K562 (cell line): ENCODE data around the gene TTLL4. TPM values are rescaled to one million over a fixed set of nuclear protein-coding genes. Genes with fewer than 3 reads are reported as not detected.

ENCODE experiments used
- ATF7 ChIP-seq: fragments of 450-650 bp; IDR thresholded peaks from 2 replicates; pipeline ENCODE4 v1.7.1; 2014; ENCODE audit warnings: mild to moderate bottlenecking, moderate library complexity
- E2F6 ChIP-seq, 2 experiments: IDR thresholded peaks; 2 replicates each; pipeline ENCODE4 v1.6.1; 2011; ENCODE audit warnings: borderline replicate concordance in 1 of 2, control low read depth in 1 of 2, low read depth in 1 of 2, low read length in 1 of 2, mild to moderate bottlenecking in 1 of 2, mixed read lengths in 1 of 2, moderate library complexity in 1 of 2; ENCODE audit not compliant: insufficient read depth in 1 of 2, insufficient read length in 1 of 2, poor library complexity in 1 of 2, severe bottlenecking in 1 of 2; ENCODE audit errors: extremely low read depth in 1 of 2
- HNRNPL ChIP-seq: fragments of 200-400 bp; formaldehyde crosslinking; IDR thresholded peaks from 2 replicates; pipeline ENCODE4 v1.6.1; 2017; ENCODE audit warnings: low read depth, mild to moderate bottlenecking, low read length
- KAT2B ChIP-seq: IDR thresholded peaks from one replicate; pipeline ENCODE4 v1.6.1; 2012; ENCODE audit warnings: low read depth, mild to moderate bottlenecking, control low read depth, inconsistent platforms, low read length, moderate library complexity
- NONO ChIP-seq, 2 experiments: fragments of 200-400 bp in 1 of 2; fragments of 450-650 bp in 1 of 2; formaldehyde crosslinking in 1 of 2; IDR thresholded peaks; 2 replicates each; pipeline ENCODE4 v1.6.1; 2017; ENCODE audit warnings: low read depth in 2 of 2, mild to moderate bottlenecking in 2 of 2, moderate library complexity in 2 of 2, low read length in 1 of 2
- RBM22 ChIP-seq: fragments of 200-400 bp; formaldehyde crosslinking; IDR thresholded peaks from 2 replicates; pipeline ENCODE4 v1.6.1; 2018; ENCODE audit warnings: low read length, low read depth; ENCODE audit not compliant: poor library complexity, severe bottlenecking
- RFX1 ChIP-seq: fragments of 450-650 bp; IDR thresholded peaks from 2 replicates; pipeline ENCODE4 v1.6.1; 2016; ENCODE audit warnings: mild to moderate bottlenecking, moderate library complexity
- TEAD1 ChIP-seq, 2 experiments: fragments of 450-650 bp in 1 of 2; sonication (generic) in 1 of 2; formaldehyde crosslinking; IDR thresholded peaks; 2 replicates each; pipeline versions ENCODE4 v1.4.0 to v1.8.0; 2020 to 2022; ENCODE audit warnings: mild to moderate bottlenecking in 2 of 2, missing genetic modification reagents in 1 of 2
- THRB ChIP-seq: fragments of 450-650 bp; formaldehyde crosslinking; conservative IDR thresholded peaks from 2 replicates; pipeline ENCODE4 v1.4.0; 2022; ENCODE audit warnings: mild to moderate bottlenecking, missing genetic modification characterization
- U2AF1 ChIP-seq: fragments of 200-400 bp; formaldehyde crosslinking; optimal IDR thresholded peaks from 2 replicates; pipeline ENCODE3; 2017; ENCODE audit warnings: mild to moderate bottlenecking, low read depth, low read length, moderate library complexity
- ZFX ChIP-seq: sonication (generic); formaldehyde crosslinking; IDR thresholded peaks from 2 replicates; pipeline ENCODE4 v1.8.0; 2022; ENCODE audit warnings: mild to moderate bottlenecking, missing genetic modification reagents, moderate library complexity
- ZMIZ1 ChIP-seq, 2 experiments: fragments of 150-350 bp in 1 of 2; IDR thresholded peaks; 2 replicates each; pipeline ENCODE4 v1.6.1; 2012 to 2016; ENCODE audit warnings: low read depth in 2 of 2, low read length in 2 of 2, mild to moderate bottlenecking in 1 of 2, moderate library complexity in 1 of 2
- ZNF12 ChIP-seq: sonication (generic); formaldehyde crosslinking; IDR thresholded peaks from 2 replicates; pipeline ENCODE4 v1.4.0; 2020; ENCODE audit warnings: mild to moderate bottlenecking, missing genetic modification reagents
- ZNF41 ChIP-seq: fragments of 250-450 bp; sonication (Bioruptor Pico); conservative IDR thresholded peaks from 2 replicates; pipeline ENCODE4 v1.4.0; 2020; ENCODE audit warnings: mild to moderate bottlenecking
- ZNF740 ChIP-seq, 3 experiments: fragments of 200-800 bp in 1 of 3; sonication (Bioruptor generic) in 1 of 3; sonication (generic) in 1 of 3; formaldehyde crosslinking in 1 of 3; IDR thresholded peaks; 2 replicates each; pipeline versions ENCODE4 v1.6.1 to v1.8.0; 2016 to 2022; ENCODE audit warnings: mild to moderate bottlenecking in 2 of 3, missing compliant biosample characterization in 2 of 3, missing genetic modification characterization in 2 of 3, missing genetic modification reagents in 1 of 3
- ZNF76 ChIP-seq: fragments of 250-450 bp; sonication (Bioruptor Pico); IDR thresholded peaks from 2 replicates; pipeline ENCODE4 v1.4.0; 2020; ENCODE audit warnings: mild to moderate bottlenecking, moderate library complexity, borderline replicate concordance
- ZNF764 ChIP-seq: fragments of 250-450 bp; sonication (Bioruptor Pico); IDR thresholded peaks from 2 replicates; pipeline ENCODE4 v1.4.0; 2020; ENCODE audit warnings: low read depth, mild to moderate bottlenecking, moderate library complexity
- polyA plus RNA-seq, 8 experiments: library from polyadenylated mRNA; depleted of rRNA in 4 of 8; stranded (reverse) in 5 of 8; unstranded in 3 of 8; fragments of >200 nt; fragmentation: Nextera tagmentation in 2 of 8; fragmentation: Illumina TruSeq in 1 of 8; extraction: Ambion mirVana in 2 of 8; extraction: Trizol in 1 of 8; gene quantifications; 2 replicates each; pipeline versions ENCODE4 v1.2.1 to v1.2.3, GENCODE V29; 2011 to 2014; ENCODE audit warnings: inconsistent platforms in 1 of 8, missing spikeins in 1 of 8
- total RNA-seq, 7 experiments: library from RNA; depleted of rRNA in 6 of 7; stranded (reverse); fragments of >200 nt in 6 of 7; fragmentation: Illumina TruSeq in 2 of 7; extraction: Trizol in 2 of 7; gene quantifications; 2 replicates each; pipeline versions ENCODE4 v1.2.1 to v1.2.3, GENCODE V29; 2011 to 2021; ENCODE audit warnings: low replicate concordance in 1 of 7

Gene TTLL4
- total and polyA plus RNA-seq, 9 of the 15 experiments (the other 6 are each of a cell fraction or from before 2014, with no cell fraction given): 12.6 to 67.5 (median 24.5) TPM

GRCh38 chr2:218710687-218711549, at the start of gene TTLL4 (continued):
- no peak for TF ChIP-seq ZNF41
- peak; percentile 73 for TF ChIP-seq RFX1
- peak; percentile 89 for TF ChIP-seq ZFX (CRISPR knock-in tag)
- 0 out of 2 replicates have a peak, but pooled peaks have one; percentile 18 for TF ChIP-seq ATF7
- peak; percentile 71 to 86 for TF ChIP-seq E2F6 (IDR thresholded peaks at IDR 0.05; ENCODE audit: borderline replicate concordance in 1 of 2, extremely low read depth in 1 of 2, insufficient read depth in 1 of 2, insufficient read length in 1 of 2, low read depth in 1 of 2, low read length in 1 of 2, poor library complexity in 1 of 2, severe bottlenecking in 1 of 2)
- no peak for TF ChIP-seq HNRNPL
- peak; percentile 75; the same call in 1 of the 2 replicates for TF ChIP-seq ZNF12 (CRISPR knock-in tag)
- TF ChIP-seq KAT2B: no peak
- TF ChIP-seq ZMIZ1 (IDR thresholded peaks at IDR 0.05; ENCODE audit: low read depth in 2 of 2, low read length in 2 of 2): 0 out of 4 replicates have a peak, but pooled peaks of 1 of the 2 experiments have one; percentile 14
- TF ChIP-seq TEAD1 (CRISPR knock-in tag; IDR thresholded peaks at IDR 0.05): peak; percentile 24 to 67; a peak in 2 of 4 replicates
- no peak for TF ChIP-seq THRB (CRISPR knock-in tag)
- peak; percentile 82 for TF ChIP-seq U2AF1
- no peak for TF ChIP-seq ZNF740 (CRISPR knock-in tag; IDR thresholded peaks at IDR 0.05)
- no peak for TF ChIP-seq ZNF740 (tag; IDR thresholded peaks at IDR 0.05)
- no peak for TF ChIP-seq ZNF764 (CRISPR knock-in tag)
- no peak for TF ChIP-seq RBM22
- TF ChIP-seq NONO (IDR thresholded peaks at IDR 0.05; ENCODE audit: low read depth in 2 of 2, low read length in 1 of 2): peak in 1 of 2 experiments; percentile 47; a peak in 1 of 4 replicates
- 0 out of 2 replicates have a peak, but pooled peaks have one; percentile 7 for TF ChIP-seq ZNF76 (CRISPR knock-in tag)
